ACC112 (cell line): ENCODE data around the gene PRPF8.
A peak's percentile ranks its signal among the peaks of the same experiment; 100 is the strongest.

Source experiments
- H2AFZ ChIP-seq: fragments of 200-600 bp; sonication (generic); one replicate; pipeline ENCODE4 v1.6.0; 2017; ENCODE audit warnings: antibody characterized with exemption, low read length; ENCODE audit not compliant: unreplicated experiment
- H3K27ac ChIP-seq: fragments of 200-600 bp; sonication (generic); 2 replicates; pipeline ENCODE4 v1.5.1; 2014; ENCODE audit warnings: low read depth, mild to moderate bottlenecking, antibody characterized with exemption, low read length, moderate library complexity
- H3K27me3 ChIP-seq: fragments of 200-600 bp; sonication (generic); 2 replicates; pipeline ENCODE4 v1.6.1; 2014; ENCODE audit warnings: mild to moderate bottlenecking, antibody characterized with exemption, low read length, moderate library complexity, mixed read lengths; ENCODE audit not compliant: insufficient read depth
- H3K36me3 ChIP-seq: fragments of 200-600 bp; sonication (generic); 2 replicates; pipeline ENCODE4 v1.6.1; 2016; ENCODE audit warnings: mild to moderate bottlenecking, antibody characterized with exemption, low read length, moderate library complexity, mixed read lengths; ENCODE audit not compliant: insufficient read depth
- H3K4me1 ChIP-seq: fragments of 200-600 bp; sonication (generic); one replicate; pipeline ENCODE4 v1.6.1; 2016; ENCODE audit warnings: low read length, mixed read lengths; ENCODE audit not compliant: insufficient read depth, unreplicated experiment, control insufficient read depth
- H3K4me3 ChIP-seq: fragments of 200-600 bp; sonication (generic); 2 replicates; pipeline ENCODE4 v1.5.1; 2014; ENCODE audit warnings: mild to moderate bottlenecking, low read depth, low read length
- H3K79me2 ChIP-seq: fragments of 200-600 bp; sonication (generic); one replicate; pipeline ENCODE4 v1.6.0; 2016; ENCODE audit warnings: low read length; ENCODE audit not compliant: control insufficient read depth, unreplicated experiment, insufficient read depth

The PRPF8 gene

GRCh38 chr17:1635675-1636465 lies 48.8 kb downstream of the PRPF8 start:
- no peaks in the 10 kb centered on the region for H3K79me2 ChIP-seq
- H3K36me3 ChIP-seq = no peaks in the 10 kb centered on the region
- no peaks in the 10 kb centered on the region for H3K27me3 ChIP-seq
- no peak overlapping the region for H2AFZ ChIP-seq
- H3K4me1 ChIP-seq = no peaks in the 10 kb centered on the region
- H3K4me3 ChIP-seq = no peak overlapping the region
- no peak overlapping the region for H3K27ac ChIP-seq

- no peak overlapping the region for H3K27ac ChIP-seq
- H3K4me1 ChIP-seq = no peaks in the 10 kb centered on the region
- H3K27me3 ChIP-seq = no peaks in the 10 kb centered on the region
- no peaks in the 10 kb centered on the region for H3K36me3 ChIP-seq
- no peak overlapping the region for H2AFZ ChIP-seq
- H3K79me2 ChIP-seq = no peaks in the 10 kb centered on the region
- no peak overlapping the region for H3K4me3 ChIP-seq
Observed at GRCh38 chr17:1634841-1635650, 49.6 kb downstream of the PRPF8 start.

GRCh38 chr17:1630662-1631061 lies 54.0 kb downstream of the PRPF8 start:
- no peaks in the 10 kb centered on the region for H3K27me3 ChIP-seq
- H3K4me1 ChIP-seq = peaks cover 8% of the 10 kb centered on the region
- H3K36me3 ChIP-seq = no peaks in the 10 kb centered on the region
- H3K79me2 ChIP-seq = no peaks in the 10 kb centered on the region
- H3K27ac ChIP-seq = no peak overlapping the region
- no peak overlapping the region for H3K4me3 ChIP-seq
- no peak overlapping the region for H2AFZ ChIP-seq

- Histone ChIP-seq H3K36me3 (no peaks in the 10 kb centered on the region), H3K27ac (no peak overlapping the region; the same call in 1 of the 2 replicates), H3K27me3 (no peaks in the 10 kb centered on the region), H3K4me1 (peaks cover 8% of the 10 kb centered on the region), H2AFZ (peak overlapping the region; percentile 85), H3K4me3 (peak overlapping the region; percentile 92), H3K79me2 (no peaks in the 10 kb centered on the region)
Observed at GRCh38 chr17:1629504-1630310, 55.0 kb downstream of the PRPF8 start.

GRCh38 chr17:1628856-1629503 lies 55.7 kb downstream of the PRPF8 start:
- Histone ChIP-seq H3K4me1 (peaks cover 8% of the 10 kb centered on the region), H2AFZ (peak overlapping the region; percentile 99), H3K79me2 (no peaks in the 10 kb centered on the region), H3K36me3 (no peaks in the 10 kb centered on the region), H3K4me3 (peak overlapping the region; percentile 92), H3K27ac (peak overlapping the region; percentile 87; the same call in 1 of the 2 replicates), H3K27me3 (no peaks in the 10 kb centered on the region)

- Histone ChIP-seq H3K36me3 (no peaks in the 10 kb centered on the region), H2AFZ (peak within 1 kb of the TSS; percentile 99), H3K79me2 (no peaks in the 10 kb centered on the region), H3K4me1 (peaks cover 8% of the 10 kb centered on the region), H3K27ac (peak within 1 kb of the TSS; percentile 87), H3K4me3 (peak within 1 kb of the TSS; percentile 92), H3K27me3 (no peaks in the 10 kb centered on the region)
Observed at GRCh38 chr17:1627982-1628855, 56.4 kb downstream of the PRPF8 start, which contains the start of gene SLC43A2. Gene SLC43A2, minus strand, starts transcription at chr17:1628834. Its CDS starts 960 bp downstream, at chr17:1627874.

- Histone ChIP-seq H3K36me3 (no peaks in the 10 kb centered on the region), H3K4me3 (peak overlapping the region; percentile 92), H3K27me3 (no peaks in the 10 kb centered on the region), H3K79me2 (no peaks in the 10 kb centered on the region), H3K27ac (no peak overlapping the region), H3K4me1 (peaks cover 8% of the 10 kb centered on the region), H2AFZ (peak overlapping the region; percentile 99)
Observed at GRCh38 chr17:1627182-1627981, 57.3 kb downstream of the PRPF8 start.

- Histone ChIP-seq H3K27me3 (no peaks in the 10 kb centered on the region), H3K27ac (no peak overlapping the region), H3K36me3 (no peaks in the 10 kb centered on the region), H3K4me3 (no peak overlapping the region), H2AFZ (no peak overlapping the region), H3K79me2 (no peaks in the 10 kb centered on the region), H3K4me1 (peaks cover 8% of the 10 kb centered on the region)
Observed at GRCh38 chr17:1626333-1626732, 58.3 kb downstream of the PRPF8 start.

- Histone ChIP-seq H3K36me3 (no peaks in the 10 kb centered on the region), H3K4me1 (peaks cover 8% of the 10 kb centered on the region), H3K27ac (no peak overlapping the region)
Observed at GRCh38 chr17:1625581-1625980, 59.1 kb downstream of the PRPF8 start.

More at GRCh38 chr17:1625581-1625980, 59.1 kb downstream of the PRPF8 start:
- H3K27me3 ChIP-seq = no peaks in the 10 kb centered on the region
- no peaks in the 10 kb centered on the region for H3K79me2 ChIP-seq
- no peak overlapping the region for H3K4me3 ChIP-seq
- H2AFZ ChIP-seq = no peak overlapping the region
